K562 (cell line): ENCODE results near the gene CAST. TPM values are rescaled to one million over a fixed set of nuclear protein-coding genes. Genes with fewer than 3 reads are reported as not detected.

Experiments
- ATAC-seq: fragments of 200-7000 bp; cut with Tn5 transposase; 3 replicates; pipeline ENCODE4 v1.9.1; 2020; ENCODE audit warnings: moderate library complexity
- BruUV-seq: library from RNA; stranded (reverse); fragments of 400-500 nt; replicated peaks from 2 replicates; lab custom pipeline; 2021; lab: Mats Ljungman, UMichigan
- CTCF ChIA-PET: fragments of 300-600 bp; formaldehyde crosslinking; extraction: SDS; loops from one replicate; lab custom pipeline; 2021; ENCODE audit warnings: low intra/inter-chr PET ratio; lab: Yijun Ruan, JAX
- POLR2A ChIA-PET: fragments of 300-600, 350-650 bp; sonication (Branson Sonifier 250); formaldehyde crosslinking; extraction: SDS; loops from one replicate; lab custom pipeline; 2021; ENCODE audit warnings: antibody characterized with exemption, inconsistent platforms; lab: Yijun Ruan, JAX
- DNase-seq, 4 experiments: peaks; one replicate each; pipeline versions ENCODE4 v3.0.0 to v3.0.0-alpha.2; 2011 to 2018; ENCODE audit warnings: low spot score in 3 of 4, mixed read lengths in 3 of 4; ENCODE audit errors: extremely low read depth in 1 of 4
- FAIRE-seq: peaks from 2 replicates; lab custom pipeline; 2011; peaks lifted over from hg19 to GRCh38; lab: Jason Lieb, UNC
- H2AFZ ChIP-seq: 2 replicates; pipeline ENCODE4 v1.6.0; 2011; ENCODE audit warnings: low read depth, low read length, control low read depth, inconsistent platforms
- H3K27ac ChIP-seq: fragments of 200-600 bp; 3 replicates; pipeline ENCODE4 v1.8.0; 2011; ENCODE audit warnings: low read depth, mild to moderate bottlenecking, control low read depth, inconsistent platforms, low read length, moderate library complexity, mixed read lengths; ENCODE audit errors: extremely low read depth
- H3K27me3 ChIP-seq, 2 experiments: fragments of 300-600 bp in 1 of 2; 2 replicates in 1 of 2; 3 replicates in 1 of 2; pipeline versions ENCODE4 v1.6.0 to v1.8.0; 2011; ENCODE audit warnings: inconsistent platforms in 2 of 2, low read length in 2 of 2, mild to moderate bottlenecking in 1 of 2, mixed read lengths in 1 of 2, moderate library complexity in 1 of 2; ENCODE audit not compliant: control insufficient read depth in 2 of 2, insufficient read depth in 2 of 2
- H3K36me3 ChIP-seq: fragments of 300-600 bp; 3 replicates; pipeline ENCODE4 v1.8.0; 2011; ENCODE audit warnings: mild to moderate bottlenecking, low read length, inconsistent platforms; ENCODE audit not compliant: control insufficient read depth, insufficient read depth
- H3K4me1 ChIP-seq, 2 experiments: fragments of 200-600 bp in 1 of 2; replicated peaks in 1 of 2; 2 replicates in 1 of 2; 3 replicates in 1 of 2; pipeline versions ENCODE4 v1.5.1 to v1.8.0; 2011; ENCODE audit warnings: inconsistent platforms in 2 of 2, low read length in 2 of 2, mild to moderate bottlenecking in 1 of 2, mixed read lengths in 1 of 2, moderate library complexity in 1 of 2; ENCODE audit not compliant: control insufficient read depth in 2 of 2, insufficient read depth in 2 of 2
- H3K4me2 ChIP-seq: 2 replicates; pipeline ENCODE4 v1.6.1; 2011; ENCODE audit warnings: low read length, control low read depth, inconsistent platforms, mixed read lengths; ENCODE audit not compliant: insufficient read depth
- H3K4me3 ChIP-seq: fragments of 200-600 bp; sonication (generic), shearing (Covaris generic); 2 replicates; pipeline ENCODE4 v1.5.1; 2016; ENCODE audit warnings: control low read depth, inconsistent platforms
- H3K79me2 ChIP-seq: fragments of 200-600 bp; 3 replicates; pipeline ENCODE4 v1.8.0; 2011; ENCODE audit warnings: low read length, inconsistent platforms; ENCODE audit not compliant: control insufficient read depth, insufficient read depth
- H3K9ac ChIP-seq, 2 experiments: 2 replicates each; pipeline versions ENCODE4 v1.6.0 to v1.6.1; 2011; ENCODE audit warnings: low read depth in 2 of 2, low read length in 2 of 2, control low read depth in 1 of 2, inconsistent platforms in 1 of 2, mild to moderate bottlenecking in 1 of 2, mixed read lengths in 1 of 2; ENCODE audit not compliant: insufficient read depth in 1 of 2
- H3K9me1 ChIP-seq: one replicate; pipeline ENCODE4 v1.6.0; 2011; ENCODE audit warnings: inconsistent platforms, mild to moderate bottlenecking, low read length, moderate library complexity; ENCODE audit not compliant: control insufficient read depth, insufficient read depth
- H3K9me3 ChIP-seq: replicated peaks from 2 replicates; pipeline ENCODE4 v1.5.1; 2011; ENCODE audit warnings: low read depth, low read length, inconsistent platforms; ENCODE audit not compliant: control insufficient read depth, insufficient read depth
- H4K20me1 ChIP-seq: replicated peaks from 2 replicates; pipeline ENCODE4 v1.6.1; 2011; ENCODE audit warnings: low read length, inconsistent platforms, mixed read lengths; ENCODE audit not compliant: control insufficient read depth, insufficient read depth
- FOSL1 ChIP-seq: fragments of 200-800 bp; sonication (Bioruptor generic); conservative IDR thresholded peaks from 2 replicates; pipeline ENCODE4 v1.6.1; 2016; ENCODE audit warnings: missing genetic modification characterization, missing compliant biosample characterization
- FOXP1 ChIP-seq: sonication (generic); formaldehyde crosslinking; IDR thresholded peaks from 2 replicates; pipeline ENCODE4 v1.8.0; 2022; ENCODE audit warnings: mild to moderate bottlenecking, missing genetic modification reagents
- MED1 ChIP-seq: sonication (generic); formaldehyde crosslinking; IDR thresholded peaks from 2 replicates; pipeline ENCODE4 v1.8.1; 2023; ENCODE audit warnings: missing genetic modification reagents, borderline replicate concordance
- NEUROD1 ChIP-seq: fragments of 150-350 bp; IDR thresholded peaks from 2 replicates; pipeline ENCODE4 v1.6.1; 2014; ENCODE audit warnings: borderline replicate concordance, low read length, low read depth; ENCODE audit not compliant: partially characterized antibody
- NR4A1 ChIP-seq, 2 experiments: fragments of 250-450 bp in 1 of 2; fragments of 450-650 bp in 1 of 2; sonication (Bioruptor Pico) in 1 of 2; IDR thresholded peaks; 2 replicates each; pipeline versions ENCODE4 v1.4.0 to v1.6.1; 2016 to 2020; ENCODE audit warnings: mild to moderate bottlenecking in 2 of 2, missing compliant biosample characterization in 1 of 2, missing genetic modification characterization in 1 of 2, moderate library complexity in 1 of 2
- POU5F1 ChIP-seq: fragments of 150-350 bp; IDR thresholded peaks from 2 replicates; pipeline ENCODE4 v1.6.1; 2014; ENCODE audit warnings: borderline replicate concordance, low read length, low read depth, mild to moderate bottlenecking; ENCODE audit not compliant: partially characterized antibody
- RCOR1 ChIP-seq, 2 experiments: IDR thresholded peaks; 2 replicates each; pipeline ENCODE4 v1.6.1; 2012; ENCODE audit warnings: low read depth in 2 of 2, low read length in 2 of 2, borderline replicate concordance in 1 of 2, improper control_type of control experiment in 1 of 2
- ZNF146 ChIP-seq: IDR thresholded peaks from one replicate; pipeline ENCODE4 v1.6.1; 2018; ENCODE audit warnings: missing compliant biosample characterization; ENCODE audit not compliant: unreplicated experiment
- ZNF785 ChIP-seq: fragments of 250-450 bp; sonication (Bioruptor Pico); IDR thresholded peaks from 2 replicates; pipeline ENCODE4 v1.4.0; 2020; ENCODE audit warnings: mild to moderate bottlenecking
- WGBS: fragments of 100-300 bp; shearing (Covaris generic); methylation state at CpG from one replicate; pipeline ENCODE4 v1.1.6; 2016; ENCODE audit warnings: low coverage, mixed read lengths; ENCODE audit not compliant: insufficient coverage; ENCODE audit errors: missing lambda C conversion rate; 5-methylcytosine and 5-hydroxymethylcytosine counted together
- in situ Hi-C: fragments of 300-500 bp; cut with MboI; formaldehyde crosslinking; loops from 4 replicates; pipeline ENCODE4 v1.15.0; 2018; ENCODE audit warnings: inconsistent platforms, mixed read lengths
- intact Hi-C: fragments of 100-400 bp; cut with micrococcal nuclease; formaldehyde crosslinking; loops from 2 replicates; pipeline ENCODE4 v1.14.2; 2022
- polyA plus RNA-seq, 8 experiments: library from polyadenylated mRNA; depleted of rRNA in 4 of 8; stranded (reverse) in 5 of 8; unstranded in 3 of 8; fragments of >200 nt; fragmentation: Nextera tagmentation in 2 of 8; fragmentation: Illumina TruSeq in 1 of 8; extraction: Ambion mirVana in 2 of 8; extraction: Trizol in 1 of 8; gene quantifications; 2 replicates each; pipeline versions ENCODE4 v1.2.1 to v1.2.3, GENCODE V29; 2011 to 2014; ENCODE audit warnings: inconsistent platforms in 1 of 8, missing spikeins in 1 of 8
- total RNA-seq, 7 experiments: library from RNA; depleted of rRNA in 6 of 7; stranded (reverse); fragments of >200 nt in 6 of 7; fragmentation: Illumina TruSeq in 2 of 7; extraction: Trizol in 2 of 7; gene quantifications; 2 replicates each; pipeline versions ENCODE4 v1.2.1 to v1.2.3, GENCODE V29; 2011 to 2021; ENCODE audit warnings: low replicate concordance in 1 of 7

The CAST gene
- total and polyA plus RNA-seq, 9 of the 15 experiments (the other 6 are each of a cell fraction or from before 2014, with no cell fraction given) = 55.5 to 136 (median 86.1) TPM

DNA sequence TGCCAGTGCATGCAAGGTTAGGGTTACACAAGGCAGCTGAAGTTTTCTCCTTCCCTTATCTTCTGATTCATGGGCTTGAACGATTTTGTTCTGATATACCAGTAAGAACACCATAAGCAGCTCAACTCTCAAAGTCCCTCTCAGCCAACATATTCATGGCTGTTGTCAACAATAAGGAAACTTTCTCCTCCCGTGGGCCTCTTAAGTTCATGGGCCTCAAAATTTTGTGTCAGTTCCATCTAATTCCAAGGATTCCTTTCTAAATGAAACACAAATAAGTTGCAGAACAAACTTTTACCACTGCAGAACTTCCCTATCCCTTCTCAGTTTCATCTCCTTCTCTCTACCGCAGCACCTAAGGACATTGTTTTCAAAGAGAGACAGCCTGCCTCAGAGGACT, 23.6 kb upstream of the CAST start:
- 3% methylated on average over 3 of the region's 3 CpGs for WGBS
- intact Hi-C loops = no loop called here
- POLR2A ChIA-PET = interaction anchor here (1.1 kb wide), 1 partner anchor 36 kb away, joined by 4 read pairs; no protein-coding TSS in a partner anchor
- no peak for DNase-seq
- Histone ChIP-seq H3K27me3 (peaks cover 5 to 6% of the 10 kb centered on the region in 2 experiments; a peak in 3 of 5 replicates), H3K27ac (no peak overlapping the region)
- CTCF ChIA-PET = no interaction called here
- TF ChIP-seq RCOR1 (IDR thresholded peaks at IDR 0.05; ENCODE audit: borderline replicate concordance in 1 of 2, low read depth in 2 of 2, low read length in 2 of 2) (no peak), NR4A1 (CRISPR knock-in tag; IDR thresholded peaks at IDR 0.05) (no peak), NR4A1 (tag; IDR thresholded peaks at IDR 0.05) (no peak), NEUROD1 (no peak), ZNF785 (CRISPR knock-in tag) (no peak), FOSL1 (tag) (no peak), MED1 (no peak), ZNF146 (no peak), POU5F1 (no peak), FOXP1 (CRISPR knock-in tag) (no peak)
- TF ChIP-seq, all 486 proteins: peak for 0
- H3K9me1 ChIP-seq = no peaks in the 10 kb centered on the region
- no peaks in the 10 kb centered on the region for H4K20me1 ChIP-seq
- in situ Hi-C loops = no loop called here
- no peak overlapping the region for H3K9ac ChIP-seq
- H3K4me2 ChIP-seq = no peak overlapping the region
- no peaks in the 10 kb centered on the region; a peak in 1 of 5 replicates for H3K4me1 ChIP-seq
- H3K9me3 ChIP-seq = no peaks in the 10 kb centered on the region
- ATAC-seq = no peak
- no peaks in the 10 kb centered on the region for H3K36me3 ChIP-seq
- no peaks in the 10 kb centered on the region for H3K79me2 ChIP-seq
- no peak for FAIRE-seq
- no peak overlapping the region for H3K4me3 ChIP-seq
- no peak overlapping the region for H2AFZ ChIP-seq
- no TSS peak for BruUV-seq
